ENCODE measurements around the gene UBQLN4. TPM values are rescaled to one million over a fixed set of nuclear protein-coding genes. Genes with fewer than 3 reads are reported as not detected.

Gene UBQLN4
- total RNA-seq, 2 experiments from 2014 or later: 32.8 to 33.3 TPM

GRCh38 chr1:156025876-156026275 lies 27.7 kb downstream of the UBQLN4 start:
- ChIA-PET CTCF (interaction anchor here (0.7 to 3.0 kb wide), 13 partner anchors 10 to 167 kb away, joined by 3 to 16 read pairs (median 3); partner anchors contain the start of gene SYT11), POLR2A (no interaction called here)
- no peak overlapping the region for H3K4me3 Mint-ChIP-seq
- H3K36me3 Mint-ChIP-seq (ENCODE audit: low read depth): no peaks in the 10 kb centered on the region
- peak; percentile 86 for ATAC-seq
- peaks cover 13% of the 10 kb centered on the region for H3K27me3 Mint-ChIP-seq (ENCODE audit: low read depth)
- no peaks in the 10 kb centered on the region for H3K9me3 Mint-ChIP-seq (ENCODE audit: insufficient read depth)
- peak; percentile 58 for DNase-seq
- peaks cover 18% of the 10 kb centered on the region for H3K4me1 Mint-ChIP-seq (ENCODE audit: low read depth)
- no peak overlapping the region for H3K27ac Mint-ChIP-seq

DNA sequence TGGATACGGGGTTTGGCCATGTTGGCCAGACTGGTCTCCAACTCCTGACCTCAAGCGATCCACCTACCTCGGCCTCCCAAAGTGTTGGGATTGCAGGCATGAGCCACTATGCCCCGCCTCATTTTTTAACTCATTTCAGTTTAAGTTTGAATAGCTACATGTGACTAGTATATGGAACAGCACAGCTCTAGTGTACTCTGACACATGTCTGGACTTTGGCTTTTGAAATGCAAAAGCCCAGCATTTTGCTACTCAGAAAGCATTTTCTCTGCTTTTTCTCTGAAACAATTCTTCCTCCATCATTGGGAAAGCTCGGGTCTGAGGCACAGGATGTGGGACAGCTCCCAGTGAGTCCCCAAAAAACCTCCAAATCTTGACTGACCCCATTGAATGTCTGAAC lies 28.8 kb downstream of the UBQLN4 start:
- no peaks in the 10 kb centered on the region for H3K9me3 Mint-ChIP-seq (ENCODE audit: insufficient read depth)
- POLR2A ChIA-PET: interaction anchor here (0.9 kb wide), 1 partner anchor 90 kb away, joined by 3 read pairs; the partner anchor contains the start of gene KHDC4
- peaks cover 8% of the 10 kb centered on the region for H3K36me3 Mint-ChIP-seq (ENCODE audit: low read depth)
- peaks cover 24% of the 10 kb centered on the region for H3K4me1 Mint-ChIP-seq (ENCODE audit: low read depth)
- CTCF ChIA-PET: interaction anchor here (1.0 to 3.0 kb wide), 5 partner anchors 8 to 87 kb away, joined by 3 to 14 read pairs (median 8); no protein-coding TSS in a partner anchor
- ATAC-seq: no peak
- no peak for DNase-seq
- peaks cover 13% of the 10 kb centered on the region for H3K27me3 Mint-ChIP-seq (ENCODE audit: low read depth)
- H3K4me3 Mint-ChIP-seq: no peak overlapping the region
- H3K27ac Mint-ChIP-seq: no peak overlapping the region

GRCh38 chr1:156021954-156022353 lies 31.6 kb downstream of the UBQLN4 start:
- H3K9me3 Mint-ChIP-seq (ENCODE audit: insufficient read depth): no peaks in the 10 kb centered on the region
- H3K36me3 Mint-ChIP-seq (ENCODE audit: low read depth): peaks cover 29% of the 10 kb centered on the region
- DNase-seq: no peak
- ATAC-seq: no peak
- H3K4me1 Mint-ChIP-seq (ENCODE audit: low read depth): peaks cover 35% of the 10 kb centered on the region
- CTCF ChIA-PET: interaction anchor here (1.0 to 2.1 kb wide), 3 partner anchors 14 to 45 kb away, joined by 5 to 13 read pairs (median 9); no protein-coding TSS in a partner anchor
- H3K27me3 Mint-ChIP-seq (ENCODE audit: low read depth): peaks cover 13% of the 10 kb centered on the region
- POLR2A ChIA-PET: interaction anchor here (1.0 to 2.7 kb wide), 3 partner anchors 24 to 88 kb away, joined by 3 to 9 read pairs (median 3); partner anchors contain the start of gene KHDC4
- H3K27ac Mint-ChIP-seq: no peak overlapping the region
- no peak overlapping the region for H3K4me3 Mint-ChIP-seq

DNA sequence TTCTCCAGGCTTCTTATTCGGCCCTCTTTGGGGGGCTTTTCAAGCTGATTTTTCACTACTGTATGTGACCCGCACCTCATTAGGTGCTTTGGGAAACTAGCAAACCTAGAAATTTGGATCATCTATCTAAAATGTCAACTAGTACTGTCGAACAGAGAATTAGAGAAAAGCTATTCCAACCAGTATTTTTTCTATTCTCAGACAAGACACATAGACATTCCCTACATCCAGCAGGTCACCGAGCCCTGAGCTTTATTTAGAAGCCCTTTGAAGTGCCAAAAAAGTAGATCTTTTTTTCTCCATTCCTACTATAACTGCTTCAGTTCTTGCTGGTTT lies 32.5 kb downstream of the UBQLN4 start:
- ATAC-seq (no peak), DNase-seq (no peak)
- ChIA-PET POLR2A (interaction anchor here (0.6 to 2.7 kb wide), 5 partner anchors 13 to 92 kb away, joined by 3 to 14 read pairs (median 3); no protein-coding TSS in a partner anchor), CTCF (interaction anchor here (0.9 to 2.1 kb wide), 6 partner anchors 13 to 83 kb away, joined by 3 to 13 read pairs (median 5); no protein-coding TSS in a partner anchor)
- Mint-ChIP-seq H3K27ac (peak overlapping the region; percentile 99), H3K36me3 (ENCODE audit: low read depth) (peaks cover 36% of the 10 kb centered on the region), H3K4me3 (peak overlapping the region; percentile 98), H3K9me3 (ENCODE audit: insufficient read depth) (no peaks in the 10 kb centered on the region), H3K4me1 (ENCODE audit: low read depth) (peaks cover 36% of the 10 kb centered on the region), H3K27me3 (ENCODE audit: low read depth) (peaks cover 13% of the 10 kb centered on the region)

DNA sequence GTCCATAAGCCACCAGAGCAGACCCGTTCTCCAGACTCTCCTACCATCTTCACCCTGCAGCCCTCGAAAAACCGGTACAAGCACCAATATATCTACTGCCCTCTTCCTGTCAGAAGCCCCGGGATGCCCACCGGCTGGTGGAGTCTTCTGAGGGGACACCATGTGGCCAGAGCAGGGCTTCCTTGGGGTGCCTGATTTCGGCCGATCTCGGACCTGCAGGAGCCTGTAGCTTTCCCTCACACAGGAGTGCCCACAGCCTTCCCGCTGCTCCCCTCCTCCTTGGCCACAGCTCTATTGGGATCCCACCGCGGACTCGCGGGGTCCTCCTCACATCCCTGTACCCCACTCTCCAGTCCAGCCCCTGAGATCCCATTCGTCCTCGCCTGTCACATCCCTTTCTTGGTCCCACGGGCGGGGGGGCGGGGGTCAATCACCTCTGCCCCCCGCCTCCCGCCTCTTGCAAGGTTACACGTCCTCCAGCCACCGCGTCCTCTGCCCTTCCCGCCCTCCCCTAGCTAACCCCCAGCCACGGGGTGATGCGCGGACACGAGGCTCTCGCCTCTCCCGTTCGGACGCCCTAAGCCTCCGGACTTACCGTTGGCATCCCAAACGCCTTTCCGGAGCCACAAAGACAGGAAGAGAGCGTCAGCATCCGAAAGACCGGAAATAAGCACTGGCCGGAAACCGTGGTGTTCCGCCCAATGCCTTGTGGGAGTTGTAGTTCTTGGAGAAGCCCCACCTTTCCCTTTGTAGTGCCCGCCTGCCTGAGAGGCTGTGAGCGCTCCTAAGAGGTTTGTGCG lies 33.1 kb downstream of the UBQLN4 start, which contains the start of gene SSR2:
Gene SSR2 (minus strand): TSS at position 659 of the 800 bp plus-strand sequence. CDS start 784 bp downstream, outside the sequence.
- peaks cover 9% of the 10 kb centered on the region for H3K27me3 Mint-ChIP-seq (ENCODE audit: low read depth)
- H3K27ac Mint-ChIP-seq: peak within 1 kb of the TSS; percentile 99
- no peaks in the 10 kb centered on the region for H3K9me3 Mint-ChIP-seq (ENCODE audit: insufficient read depth)
- ATAC-seq (peak; percentile 99), DNase-seq (peak; percentile 93)
- ChIA-PET POLR2A (interaction anchor here (0.6 to 2.7 kb wide), 5 partner anchors 12 to 93 kb away, joined by 3 to 14 read pairs (median 3); no protein-coding TSS in a partner anchor), CTCF (interaction anchor here (0.6 to 2.1 kb wide), 10 partner anchors 12 to 120 kb away, joined by 3 to 13 read pairs (median 5); partner anchors contain the start of gene KHDC4)
- H3K36me3 Mint-ChIP-seq (ENCODE audit: low read depth): peaks cover 36% of the 10 kb centered on the region
- H3K4me1 Mint-ChIP-seq (ENCODE audit: low read depth): peaks cover 32% of the 10 kb centered on the region
- peak within 1 kb of the TSS; percentile 98 for H3K4me3 Mint-ChIP-seq

- Mint-ChIP-seq H3K4me1 (ENCODE audit: low read depth) (peaks cover 31% of the 10 kb centered on the region), H3K9me3 (ENCODE audit: insufficient read depth) (no peaks in the 10 kb centered on the region), H3K27me3 (ENCODE audit: low read depth) (peaks cover 5% of the 10 kb centered on the region), H3K36me3 (ENCODE audit: low read depth) (peaks cover 36% of the 10 kb centered on the region), H3K27ac (peak overlapping the region; percentile 99), H3K4me3 (peak overlapping the region; percentile 98)
- ChIA-PET POLR2A (interaction anchor here (0.6 to 2.7 kb wide), 3 partner anchors 12 to 43 kb away, joined by 3 to 14 read pairs (median 9); no protein-coding TSS in a partner anchor), CTCF (interaction anchor here (0.6 to 1.5 kb wide), 4 partner anchors 30 to 120 kb away, joined by 3 to 5 read pairs (median 4); partner anchors contain the start of gene KHDC4)
- ATAC-seq (no peak), DNase-seq (no peak)
Observed at GRCh38 chr1:156019946-156020292, 33.7 kb downstream of the UBQLN4 start.

GRCh38 chr1:156014829-156015228 lies 38.8 kb downstream of the UBQLN4 start:
- DNase-seq (no peak), ATAC-seq (no peak)
- ChIA-PET CTCF (interaction anchor here (1.0 to 3.2 kb wide), 4 partner anchors 10 to 51 kb away, joined by 3 to 14 read pairs (median 6); partner anchors contain the start of genes LAMTOR2 and UBQLN4), POLR2A (no interaction called here)
- H3K4me3 Mint-ChIP-seq: no peak overlapping the region
- H3K36me3 Mint-ChIP-seq (ENCODE audit: low read depth): peaks cover 68% of the 10 kb centered on the region
- no peaks in the 10 kb centered on the region for H3K27me3 Mint-ChIP-seq (ENCODE audit: low read depth)
- H3K27ac Mint-ChIP-seq: no peak overlapping the region
- H3K9me3 Mint-ChIP-seq (ENCODE audit: insufficient read depth): no peaks in the 10 kb centered on the region
- peaks cover 15% of the 10 kb centered on the region for H3K4me1 Mint-ChIP-seq (ENCODE audit: low read depth)

DNA sequence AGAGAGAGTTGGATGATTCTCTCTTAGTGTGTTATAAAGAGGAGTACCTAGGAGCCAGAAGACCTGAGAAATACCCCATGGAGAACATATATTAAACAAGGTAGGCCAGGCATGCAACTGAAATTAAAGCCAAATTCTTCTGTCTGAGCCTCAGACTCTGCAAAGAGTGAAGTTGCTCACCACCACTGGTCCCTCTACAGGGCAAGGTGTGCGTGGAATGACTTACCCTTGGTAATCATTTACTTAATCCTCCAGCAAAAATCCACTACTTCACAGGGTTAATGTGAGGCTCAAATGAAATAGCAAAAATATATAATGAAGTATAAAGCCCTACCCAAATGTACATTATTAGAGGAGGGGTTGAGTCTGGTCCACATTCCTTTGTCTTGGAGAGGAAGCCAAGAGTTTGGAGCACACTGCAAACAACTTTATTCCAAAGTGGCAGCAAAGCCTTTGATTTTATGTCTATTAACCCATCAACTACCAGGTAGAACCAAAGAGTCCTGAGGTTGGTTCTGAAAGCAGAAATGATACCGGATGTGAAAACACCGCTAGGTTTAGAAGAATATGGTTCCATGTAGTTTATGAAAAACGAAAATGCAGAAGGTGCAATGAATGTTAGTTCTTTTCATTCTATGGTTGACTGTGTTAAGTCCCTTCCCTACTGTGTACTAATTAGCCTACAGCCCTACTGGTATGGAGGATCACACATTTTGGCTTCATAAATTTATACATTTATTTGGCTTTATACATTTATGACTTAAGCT lies 41.4 kb downstream of the UBQLN4 start:
- Mint-ChIP-seq H3K4me1 (ENCODE audit: low read depth) (peaks cover 4% of the 10 kb centered on the region), H3K9me3 (ENCODE audit: insufficient read depth) (no peaks in the 10 kb centered on the region), H3K27ac (no peak overlapping the region), H3K36me3 (ENCODE audit: low read depth) (peaks cover 63% of the 10 kb centered on the region), H3K27me3 (ENCODE audit: low read depth) (no peaks in the 10 kb centered on the region), H3K4me3 (no peak overlapping the region)
- POLR2A ChIA-PET: no interaction called here
- CTCF ChIA-PET: no interaction called here
- no peak for ATAC-seq
- DNase-seq: no peak

DNA sequence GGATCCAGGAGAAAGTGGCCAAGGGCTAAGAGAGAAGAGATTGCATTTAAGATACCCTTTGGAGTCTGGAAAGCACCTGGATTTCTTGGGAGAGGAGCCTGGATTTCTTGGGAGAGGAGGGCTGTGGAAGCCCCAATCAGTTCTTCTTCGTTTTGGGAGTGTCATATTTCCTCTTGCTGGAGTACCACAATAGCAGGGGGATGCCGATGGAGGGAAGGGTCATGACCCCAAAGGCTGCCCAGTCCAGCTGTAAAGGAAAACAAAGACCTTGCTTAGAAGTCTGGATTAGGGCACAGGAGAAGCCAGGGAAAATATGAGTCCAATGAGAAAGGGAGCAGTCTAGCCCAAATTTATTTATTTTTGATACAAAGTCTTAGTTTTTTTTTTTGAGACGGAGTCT lies 44.2 kb downstream of the UBQLN4 start:
- Mint-ChIP-seq H3K27ac (no peak overlapping the region), H3K36me3 (ENCODE audit: low read depth) (peaks cover 54% of the 10 kb centered on the region), H3K4me3 (no peak overlapping the region), H3K9me3 (ENCODE audit: insufficient read depth) (no peaks in the 10 kb centered on the region), H3K27me3 (ENCODE audit: low read depth) (no peaks in the 10 kb centered on the region), H3K4me1 (ENCODE audit: low read depth) (peaks cover 20% of the 10 kb centered on the region)
- no peak for DNase-seq
- ChIA-PET CTCF (interaction anchor here (2.0 to 2.6 kb wide), 2 partner anchors 20 to 71 kb away, joined by 5 to 14 read pairs; no protein-coding TSS in a partner anchor), POLR2A (interaction anchor here (2.9 kb wide), 1 partner anchor 11 kb away, joined by 14 read pairs; the partner anchor contains the start of gene SSR2)
- ATAC-seq: no peak

DNA sequence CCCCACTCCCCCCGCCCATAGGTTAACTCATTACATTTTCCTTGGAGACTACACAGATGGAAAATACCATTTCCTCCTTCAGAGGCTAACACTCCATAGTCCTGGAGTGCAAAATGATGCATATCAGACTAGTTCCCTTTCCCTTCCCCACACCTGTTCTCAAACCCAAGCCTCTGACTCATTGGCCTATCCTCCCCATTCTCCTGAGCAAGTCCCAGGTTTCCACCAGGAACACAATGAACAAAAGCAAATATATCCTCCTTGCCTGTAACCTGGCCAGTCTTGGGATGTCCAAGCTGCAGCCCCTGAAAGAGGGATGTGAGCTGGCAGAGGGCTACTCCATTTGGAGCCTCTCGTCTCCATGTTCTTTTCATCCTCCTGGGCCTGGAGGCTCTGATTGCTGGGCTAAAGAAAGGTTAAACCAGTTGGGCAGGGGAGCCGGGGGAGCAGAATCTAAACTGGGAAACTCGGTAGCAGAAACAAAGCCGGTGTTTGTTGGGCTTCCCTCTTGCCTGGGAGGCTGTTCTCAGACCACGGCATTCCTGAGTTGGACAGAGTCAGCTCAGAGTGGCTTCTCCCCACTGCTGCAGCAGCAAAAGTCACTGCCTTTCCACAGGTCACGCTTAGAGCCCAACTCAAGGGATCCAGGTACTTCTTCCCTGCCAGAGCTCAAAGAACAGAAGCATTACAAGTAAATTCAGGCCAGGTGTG lies 46.8 kb downstream of the UBQLN4 start:
- Mint-ChIP-seq H3K36me3 (ENCODE audit: low read depth) (peaks cover 36% of the 10 kb centered on the region), H3K4me3 (no peak overlapping the region), H3K27me3 (ENCODE audit: low read depth) (no peaks in the 10 kb centered on the region), H3K9me3 (ENCODE audit: insufficient read depth) (no peaks in the 10 kb centered on the region), H3K4me1 (ENCODE audit: low read depth) (peaks cover 34% of the 10 kb centered on the region), H3K27ac (no peak overlapping the region)
- ChIA-PET POLR2A (interaction anchor here (0.6 to 2.9 kb wide), 2 partner anchors 14 to 55 kb away, joined by 4 to 14 read pairs; partner anchors contain the start of gene SSR2), CTCF (interaction anchor here (1.0 to 2.6 kb wide), 3 partner anchors 18 to 206 kb away, joined by 3 to 14 read pairs (median 9); partner anchors contain the start of gene PMF1)
- ATAC-seq: no peak
- no peak for DNase-seq
